Measurements from ENCODE around the gene EXOC3. TPM values are rescaled to one million over a fixed set of nuclear protein-coding genes. Genes with fewer than 3 reads are reported as not detected.

Gene EXOC3
- total RNA-seq, 1 experiment from 2014 or later: 155 TPM

- CTCF ChIA-PET: no interaction called here
- H3K27ac ChIP-seq: no peak overlapping the region
- no peak overlapping the region for H2AFZ ChIP-seq
Measured at GRCh38 chr5:398475-399295, 44.3 kb upstream of the EXOC3 start.

DNA sequence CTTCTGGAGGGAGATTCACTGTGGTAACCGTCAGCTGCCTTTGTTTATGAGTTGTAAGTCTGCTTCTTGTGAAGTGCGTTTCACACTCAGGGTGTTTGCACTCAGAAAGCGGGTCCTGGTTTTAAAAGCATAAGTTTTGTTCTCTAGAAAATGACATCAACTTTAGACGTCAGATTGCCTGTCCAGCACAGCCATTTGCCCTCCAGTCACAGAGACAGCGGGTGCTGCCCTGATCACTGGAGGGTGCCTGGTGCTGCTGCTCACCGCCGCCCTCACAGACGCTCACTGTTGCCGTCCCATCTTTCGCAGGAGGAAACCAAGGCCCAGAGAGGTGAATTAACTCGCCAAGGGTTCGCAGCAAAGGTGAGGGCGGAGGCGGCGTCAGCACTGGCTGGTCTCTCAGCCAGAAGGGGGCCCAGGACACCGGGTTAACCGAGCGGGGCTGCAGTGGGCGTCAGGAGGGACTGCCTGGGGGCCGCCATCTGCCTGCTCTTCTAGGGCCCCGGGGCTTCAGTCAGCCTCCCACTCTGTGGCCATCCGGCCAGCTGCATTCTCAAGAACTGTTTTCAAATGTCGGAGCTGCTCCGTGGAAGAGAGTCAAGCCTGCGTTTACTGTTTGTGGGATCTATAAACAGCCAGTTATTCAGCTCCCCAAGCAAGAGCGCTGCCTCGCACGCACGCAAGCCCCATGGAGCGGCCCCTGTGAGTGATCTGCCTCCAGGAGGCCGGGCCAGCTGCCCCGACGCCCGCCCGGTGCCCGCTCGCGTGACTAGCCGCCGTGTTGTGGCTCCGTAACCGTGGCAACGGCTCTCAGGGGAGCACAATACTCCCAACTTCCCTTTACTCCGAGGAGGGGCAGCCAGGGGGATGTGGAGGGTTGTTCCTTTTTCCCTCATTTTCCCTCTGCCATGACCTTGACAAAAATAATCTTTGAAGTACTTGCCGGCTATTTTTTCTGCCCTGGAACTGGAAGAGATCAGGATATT is 43.4 kb upstream of the EXOC3 start:
- H3K4me1 ChIP-seq (replicated peaks; ENCODE audit: insufficient read depth): peaks cover 11% of the 10 kb centered on the region
- H3K27ac ChIP-seq: no peak overlapping the region
- BruUV-seq (replicated peaks): TSS peak; percentile 65
- no peaks in the 10 kb centered on the region for H3K27me3 ChIP-seq (ENCODE audit: insufficient read depth, low read depth)
- H3K4me2 ChIP-seq: no peak overlapping the region
- H4K20me1 ChIP-seq (ENCODE audit: insufficient read depth): no peaks in the 10 kb centered on the region
- CTCF ChIA-PET: no interaction called here
- no peaks in the 10 kb centered on the region for H3K79me2 ChIP-seq (ENCODE audit: low read depth)
- TF ChIP-seq, protein P1, sequence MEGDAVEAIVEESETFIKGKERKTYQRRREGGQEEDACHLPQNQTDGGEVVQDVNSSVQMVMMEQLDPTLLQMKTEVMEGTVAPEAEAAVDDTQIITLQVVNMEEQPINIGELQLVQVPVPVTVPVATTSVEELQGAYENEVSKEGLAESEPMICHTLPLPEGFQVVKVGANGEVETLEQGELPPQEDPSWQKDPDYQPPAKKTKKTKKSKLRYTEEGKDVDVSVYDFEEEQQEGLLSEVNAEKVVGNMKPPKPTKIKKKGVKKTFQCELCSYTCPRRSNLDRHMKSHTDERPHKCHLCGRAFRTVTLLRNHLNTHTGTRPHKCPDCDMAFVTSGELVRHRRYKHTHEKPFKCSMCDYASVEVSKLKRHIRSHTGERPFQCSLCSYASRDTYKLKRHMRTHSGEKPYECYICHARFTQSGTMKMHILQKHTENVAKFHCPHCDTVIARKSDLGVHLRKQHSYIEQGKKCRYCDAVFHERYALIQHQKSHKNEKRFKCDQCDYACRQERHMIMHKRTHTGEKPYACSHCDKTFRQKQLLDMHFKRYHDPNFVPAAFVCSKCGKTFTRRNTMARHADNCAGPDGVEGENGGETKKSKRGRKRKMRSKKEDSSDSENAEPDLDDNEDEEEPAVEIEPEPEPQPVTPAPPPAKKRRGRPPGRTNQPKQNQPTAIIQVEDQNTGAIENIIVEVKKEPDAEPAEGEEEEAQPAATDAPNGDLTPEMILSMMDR (conservative IDR thresholded peaks at IDR 0.05): no peak
- TF ChIP-seq EZH2 (IDR thresholded peaks at IDR 0.05; ENCODE audit: low read depth): no peak
- POLR2A ChIA-PET (ENCODE audit: unreplicated experiment): interaction anchor here (0.7 kb wide), 1 partner anchor 15 kb away, joined by 7 read pairs; no protein-coding TSS in a partner anchor
- H3F3A ChIP-seq (ENCODE audit: insufficient read depth, low read depth): no peaks in the 10 kb centered on the region
- no peaks in the 10 kb centered on the region for H3K36me3 ChIP-seq (ENCODE audit: low read depth)
- H3K9me2 ChIP-seq (ENCODE audit: insufficient read depth): no peaks in the 10 kb centered on the region
- intact Hi-C loops (cut with micrococcal nuclease; ENCODE audit: unreplicated experiment): loop anchor here (1.0 kb wide), 1 partner anchor 14 kb away; no protein-coding TSS in a partner anchor
- H3K4me3 ChIP-seq: no peak overlapping the region
- DNase-seq: peak in 1 of 2 experiments; percentile 91
- no peaks in the 10 kb centered on the region for H3K9me3 ChIP-seq (ENCODE audit: insufficient read depth, low read depth)
- H2AFZ ChIP-seq: no peak overlapping the region

More at GRCh38 chr5:398475-399295, 44.3 kb upstream of the EXOC3 start:
- no peaks in the 10 kb centered on the region for H3F3A ChIP-seq (ENCODE audit: insufficient read depth, low read depth)
- no peaks in the 10 kb centered on the region for H3K27me3 ChIP-seq (ENCODE audit: insufficient read depth, low read depth)
- POLR2A ChIA-PET (ENCODE audit: unreplicated experiment): interaction anchor here (0.6 kb wide), 1 partner anchor 113 kb away, joined by 5 read pairs; no protein-coding TSS in a partner anchor
- H3K9me3 ChIP-seq (ENCODE audit: insufficient read depth, low read depth): no peaks in the 10 kb centered on the region
- H3K36me3 ChIP-seq (ENCODE audit: low read depth): no peaks in the 10 kb centered on the region
- DNase-seq: no peak
- TF ChIP-seq, protein P1 (conservative IDR thresholded peaks at IDR 0.05): no peak
- no peak for TF ChIP-seq EZH2 (IDR thresholded peaks at IDR 0.05; ENCODE audit: low read depth)
- H3K4me3 ChIP-seq: no peak overlapping the region
- no peaks in the 10 kb centered on the region for H4K20me1 ChIP-seq (ENCODE audit: insufficient read depth)
- H3K79me2 ChIP-seq (ENCODE audit: low read depth): no peaks in the 10 kb centered on the region
- H3K9me2 ChIP-seq (ENCODE audit: insufficient read depth): no peaks in the 10 kb centered on the region
- H3K4me1 ChIP-seq (replicated peaks; ENCODE audit: insufficient read depth): peaks cover 11% of the 10 kb centered on the region
- H3K4me2 ChIP-seq: no peak overlapping the region
- intact Hi-C loops (cut with micrococcal nuclease; ENCODE audit: unreplicated experiment): no loop called here
- BruUV-seq (replicated peaks): no TSS peak

All from PC-9 (cell line).